HepG2 (cell line): Measurements from ENCODE around the gene CASKIN2. TPM values are rescaled to one million over a fixed set of nuclear protein-coding genes. Genes with fewer than 3 reads are reported as not detected.

Experiments
- DMTF1 ChIP-seq: sonication (generic); formaldehyde crosslinking; IDR thresholded peaks from 2 replicates; pipeline ENCODE4 v1.4.0; 2020; ENCODE audit warnings: mild to moderate bottlenecking, missing genetic modification reagents
- FOXO1 ChIP-seq: sonication (generic); formaldehyde crosslinking; IDR thresholded peaks from 2 replicates; pipeline ENCODE4 v1.4.0; 2020; ENCODE audit warnings: missing genetic modification reagents
- GTF3A ChIP-seq: sonication (generic); formaldehyde crosslinking; conservative IDR thresholded peaks from 2 replicates; pipeline ENCODE4 v1.4.0; 2020; ENCODE audit warnings: mild to moderate bottlenecking, missing genetic modification reagents
- KIAA2018 ChIP-seq: sonication (generic); formaldehyde crosslinking; IDR thresholded peaks from 2 replicates; pipeline ENCODE4 v1.5.0; 2020; ENCODE audit warnings: mild to moderate bottlenecking, missing genetic modification reagents, borderline replicate concordance
- KLF16 ChIP-seq, 2 experiments: sonication (generic) in 1 of 2; formaldehyde crosslinking in 1 of 2; IDR thresholded peaks; 2 replicates each; pipeline versions ENCODE4 v1.6.1 to v1.8.0; 2016 to 2023; ENCODE audit warnings: missing genetic modification reagents in 2 of 2, missing compliant biosample characterization in 1 of 2
- PPARG ChIP-seq: conservative IDR thresholded peaks from 2 replicates; pipeline ENCODE4 v1.6.1; 2016; ENCODE audit warnings: missing biosample characterization, missing genetic modification reagents
- ZNF331 ChIP-seq: sonication (generic); formaldehyde crosslinking; IDR thresholded peaks from 2 replicates; pipeline ENCODE4 v1.4.0; 2020; ENCODE audit warnings: missing genetic modification reagents
- ZNF343 ChIP-seq: sonication (generic); formaldehyde crosslinking; IDR thresholded peaks from 2 replicates; pipeline ENCODE4 v1.4.0; 2020; ENCODE audit warnings: mild to moderate bottlenecking, missing genetic modification reagents
- ZNF558 ChIP-seq: sonication (generic); formaldehyde crosslinking; IDR thresholded peaks from 2 replicates; pipeline ENCODE4 v1.9.0; 2022; ENCODE audit warnings: mild to moderate bottlenecking, missing genetic modification reagents, borderline replicate concordance
- polyA plus RNA-seq, 8 experiments: library from polyadenylated mRNA; depleted of rRNA in 3 of 8; stranded (reverse) in 7 of 8; unstranded in 1 of 8; fragments of >200 nt; fragmentation: Illumina TruSeq in 4 of 8; extraction: Trizol in 4 of 8; gene quantifications; 2 replicates each; pipeline versions ENCODE4 v1.2.1 to v1.2.3, GENCODE V29; 2011 to 2016; ENCODE audit warnings: low read depth in 4 of 8, missing spikeins in 1 of 8, mixed read lengths in 1 of 8; ENCODE audit not compliant: insufficient read depth in 1 of 8
- total RNA-seq, 5 experiments: library from RNA; depleted of rRNA; stranded (reverse); fragments of >200 nt; fragmentation: Illumina TruSeq; extraction: Trizol; gene quantifications; 2 replicates each; pipeline ENCODE4 v1.2.3, GENCODE V29; 2016; ENCODE audit warnings: low read depth in 1 of 5
- TF ChIP-seq, protein P1 (sequence below): sonication (generic); formaldehyde crosslinking; IDR thresholded peaks from 2 replicates; pipeline ENCODE4 v1.4.0; 2020; ENCODE audit warnings: mild to moderate bottlenecking, missing genetic modification reagents

CASKIN2 gene
- total and polyA plus RNA-seq, 2 of the 13 experiments (the other 11 are each of a cell fraction or from before 2014, with no cell fraction given): 5.2 to 7.8 TPM

- no peak for TF ChIP-seq KIAA2018
- no peak; the same call in 1 of the 2 replicates for TF ChIP-seq ZNF343
- TF ChIP-seq FOXO1: no peak; the same call in 1 of the 2 replicates
- TF ChIP-seq, protein P1, sequence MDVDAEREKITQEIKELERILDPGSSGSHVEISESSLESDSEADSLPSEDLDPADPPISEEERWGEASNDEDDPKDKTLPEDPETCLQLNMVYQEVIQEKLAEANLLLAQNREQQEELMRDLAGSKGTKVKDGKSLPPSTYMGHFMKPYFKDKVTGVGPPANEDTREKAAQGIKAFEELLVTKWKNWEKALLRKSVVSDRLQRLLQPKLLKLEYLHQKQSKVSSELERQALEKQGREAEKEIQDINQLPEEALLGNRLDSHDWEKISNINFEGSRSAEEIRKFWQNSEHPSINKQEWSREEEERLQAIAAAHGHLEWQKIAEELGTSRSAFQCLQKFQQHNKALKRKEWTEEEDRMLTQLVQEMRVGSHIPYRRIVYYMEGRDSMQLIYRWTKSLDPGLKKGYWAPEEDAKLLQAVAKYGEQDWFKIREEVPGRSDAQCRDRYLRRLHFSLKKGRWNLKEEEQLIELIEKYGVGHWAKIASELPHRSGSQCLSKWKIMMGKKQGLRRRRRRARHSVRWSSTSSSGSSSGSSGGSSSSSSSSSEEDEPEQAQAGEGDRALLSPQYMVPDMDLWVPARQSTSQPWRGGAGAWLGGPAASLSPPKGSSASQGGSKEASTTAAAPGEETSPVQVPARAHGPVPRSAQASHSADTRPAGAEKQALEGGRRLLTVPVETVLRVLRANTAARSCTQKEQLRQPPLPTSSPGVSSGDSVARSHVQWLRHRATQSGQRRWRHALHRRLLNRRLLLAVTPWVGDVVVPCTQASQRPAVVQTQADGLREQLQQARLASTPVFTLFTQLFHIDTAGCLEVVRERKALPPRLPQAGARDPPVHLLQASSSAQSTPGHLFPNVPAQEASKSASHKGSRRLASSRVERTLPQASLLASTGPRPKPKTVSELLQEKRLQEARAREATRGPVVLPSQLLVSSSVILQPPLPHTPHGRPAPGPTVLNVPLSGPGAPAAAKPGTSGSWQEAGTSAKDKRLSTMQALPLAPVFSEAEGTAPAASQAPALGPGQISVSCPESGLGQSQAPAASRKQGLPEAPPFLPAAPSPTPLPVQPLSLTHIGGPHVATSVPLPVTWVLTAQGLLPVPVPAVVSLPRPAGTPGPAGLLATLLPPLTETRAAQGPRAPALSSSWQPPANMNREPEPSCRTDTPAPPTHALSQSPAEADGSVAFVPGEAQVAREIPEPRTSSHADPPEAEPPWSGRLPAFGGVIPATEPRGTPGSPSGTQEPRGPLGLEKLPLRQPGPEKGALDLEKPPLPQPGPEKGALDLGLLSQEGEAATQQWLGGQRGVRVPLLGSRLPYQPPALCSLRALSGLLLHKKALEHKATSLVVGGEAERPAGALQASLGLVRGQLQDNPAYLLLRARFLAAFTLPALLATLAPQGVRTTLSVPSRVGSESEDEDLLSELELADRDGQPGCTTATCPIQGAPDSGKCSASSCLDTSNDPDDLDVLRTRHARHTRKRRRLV (CRISPR knock-in tag): peak; percentile 50; the same call in 1 of the 2 replicates
- TF ChIP-seq ZNF331 (CRISPR knock-in tag): peak; percentile 76; the same call in 1 of the 2 replicates
- TF ChIP-seq KLF16 (CRISPR knock-in tag; IDR thresholded peaks at IDR 0.05): peak in 1 of 2 experiments; percentile 68; a peak in 1 of 4 replicates
- TF ChIP-seq ZNF558 (CRISPR knock-in tag): no peak
- TF ChIP-seq DMTF1 (CRISPR knock-in tag): no peak
- TF ChIP-seq GTF3A (CRISPR knock-in tag): no peak; the same call in 1 of the 2 replicates
- peak; percentile 88 for TF ChIP-seq PPARG
Observed at GRCh38 chr17:75549246-75550138, 34.2 kb upstream of the CASKIN2 start (continued).
